GM12878 (cell line): ENCODE measurements around the gene DNASE2. TPM values are rescaled to one million over a fixed set of nuclear protein-coding genes. Genes with fewer than 3 reads are reported as not detected.
A peak's percentile ranks its signal among the peaks of the same experiment; 100 is the strongest.

Source experiments
- ATAC-seq: fragments of 200-7000 bp; cut with Tn5 transposase; 3 replicates; pipeline ENCODE4 v1.9.1; 2020; ENCODE audit warnings: mild to moderate bottlenecking, moderate library complexity
- BruUV-seq: library from RNA; stranded (reverse); fragments of 400-500 nt; replicated peaks from 2 replicates; lab custom pipeline; 2021; lab: Mats Ljungman, UMichigan
- CTCF ChIA-PET: fragments of 300-600 bp; sonication (Branson Sonifier 250); formaldehyde crosslinking; extraction: SDS; loops from one replicate; lab custom pipeline; 2021; ENCODE audit warnings: inconsistent platforms; lab: Yijun Ruan, JAX
- POLR2A ChIA-PET: fragments of 350-600 bp; formaldehyde crosslinking; extraction: SDS; loops from one replicate; lab custom pipeline; 2021; ENCODE audit warnings: inconsistent platforms; lab: Charles Lee
- RAD21 ChIA-PET: fragments of 300-600 bp; sonication (Branson Sonifier 250); formaldehyde crosslinking; loops from one replicate; lab custom pipeline; 2023; ENCODE audit warnings: antibody characterized with exemption; ENCODE audit not compliant: unreplicated experiment; lab: Charles Lee
- SMC1A ChIA-PET: fragments of 300-600 bp; sonication (Branson Sonifier 250); formaldehyde crosslinking; loops from one replicate; lab custom pipeline; 2023; ENCODE audit not compliant: unreplicated experiment, uncharacterized antibody; lab: Charles Lee
- DNase-seq: peaks from one replicate; pipeline ENCODE4 v3.0.0-alpha.2; 2011; ENCODE audit warnings: low read depth, low spot score
- FAIRE-seq: peaks from 3 replicates; lab custom pipeline; 2011; peaks lifted over from hg19 to GRCh38; lab: Jason Lieb, UNC
- H2AFZ ChIP-seq: 2 replicates; pipeline ENCODE4 v1.6.0; 2011; ENCODE audit warnings: low read depth, low read length, control low read depth; ENCODE audit not compliant: control insufficient read depth
- H3K27ac ChIP-seq: 2 replicates; pipeline ENCODE4 v1.5.1; 2011; ENCODE audit warnings: control low read depth; ENCODE audit not compliant: control insufficient read depth, insufficient read depth
- H3K27me3 ChIP-seq, 2 experiments: replicated peaks in 1 of 2; 2 replicates each; pipeline versions ENCODE4 v1.6.0 to v1.6.1; 2011; ENCODE audit warnings: low read length in 1 of 2; ENCODE audit not compliant: control insufficient read depth in 2 of 2, insufficient read depth in 2 of 2
- H3K36me3 ChIP-seq, 2 experiments: 2 replicates each; pipeline ENCODE4 v1.5.1; 2011; ENCODE audit warnings: low read length in 1 of 2; ENCODE audit not compliant: control insufficient read depth in 2 of 2, insufficient read depth in 2 of 2
- H3K4me1 ChIP-seq: 2 replicates; pipeline ENCODE4 v1.6.1; 2011; ENCODE audit warnings: mild to moderate bottlenecking, low read length, moderate library complexity, mixed read lengths; ENCODE audit not compliant: control insufficient read depth, insufficient read depth
- H3K4me2 ChIP-seq: 2 replicates; pipeline ENCODE4 v1.6.0; 2011; ENCODE audit warnings: control low read depth; ENCODE audit not compliant: control insufficient read depth, insufficient read depth
- H3K4me3 ChIP-seq: fragments of 200-600 bp; sonication (generic); 2 replicates; pipeline ENCODE4 v1.5.1; 2016
- H3K79me2 ChIP-seq: 2 replicates; pipeline ENCODE4 v1.6.0; 2011; ENCODE audit warnings: low read length; ENCODE audit not compliant: control insufficient read depth, insufficient read depth
- H3K9ac ChIP-seq: 2 replicates; pipeline ENCODE4 v1.8.0; 2011; ENCODE audit warnings: low read length, control low read depth, mixed read lengths; ENCODE audit not compliant: control insufficient read depth, insufficient read depth
- H3K9me3 ChIP-seq: replicated peaks from 3 replicates; pipeline ENCODE4 v1.5.1; 2011; ENCODE audit warnings: mild to moderate bottlenecking, low read length; ENCODE audit not compliant: control insufficient read depth, insufficient read depth
- H4K20me1 ChIP-seq: 2 replicates; pipeline ENCODE4 v1.6.0; 2011; ENCODE audit not compliant: control insufficient read depth, insufficient read depth
- ATF7 ChIP-seq: fragments of 450-650 bp; IDR thresholded peaks from 2 replicates; pipeline ENCODE4 v1.6.1; 2016; ENCODE audit warnings: low read depth, mild to moderate bottlenecking
- FOXK2 ChIP-seq: fragments of 450-650 bp; IDR thresholded peaks from 2 replicates; pipeline ENCODE4 v1.6.1; 2017; ENCODE audit warnings: mild to moderate bottlenecking, moderate library complexity
- PRDM15 ChIP-seq: fragments of 450-650 bp; formaldehyde crosslinking; IDR thresholded peaks from 2 replicates; pipeline ENCODE4 v1.4.0; 2020; ENCODE audit warnings: mild to moderate bottlenecking, moderate library complexity
- WGBS: methylation state at CpG from one replicate; pipeline ENCODE4 v1.1.6; 2016; ENCODE audit warnings: low lambda C conversion rate; ENCODE audit not compliant: insufficient replicate concordance, insufficient coverage; ENCODE audit errors: missing lambda C conversion rate; 5-methylcytosine and 5-hydroxymethylcytosine counted together
- in situ Hi-C: fragments of 300-500 bp; cut with MboI; formaldehyde crosslinking; loops from 9 replicates; pipeline ENCODE4 v1.14.3; 2018; ENCODE audit warnings: mixed read lengths
- intact Hi-C: fragments of 100-400 bp; cut with micrococcal nuclease; formaldehyde crosslinking; loops from one replicate; pipeline ENCODE4 v1.14.2; 2022; ENCODE audit not compliant: unreplicated experiment
- polyA plus RNA-seq, 11 experiments: library from polyadenylated mRNA; depleted of rRNA in 4 of 11; unstranded in 6 of 11; stranded (reverse) in 5 of 11; fragments of >200 nt; fragmentation: Nextera tagmentation in 4 of 11; fragmentation: Illumina TruSeq in 1 of 11; extraction: Ambion mirVana in 4 of 11; extraction: Trizol in 1 of 11; gene quantifications; 1 replicate in 1 of 11; 2 replicates in 10 of 11; pipeline versions ENCODE4 v1.2.1 to v1.2.3, GENCODE V29; 2011 to 2016; ENCODE audit warnings: inconsistent platforms in 2 of 11, missing spikeins in 2 of 11, low read depth in 1 of 11
- total RNA-seq, 4 experiments: library from RNA; depleted of rRNA in 3 of 4; stranded (reverse); fragments of >200 nt in 3 of 4; fragmentation: Illumina TruSeq in 1 of 4; extraction: Trizol in 1 of 4; gene quantifications; 2 replicates each; pipeline versions ENCODE4 v1.2.1 to v1.2.3, GENCODE V29; 2013 to 2021

Gene DNASE2
- total and polyA plus RNA-seq, 10 of the 15 experiments (the other 5 are each of a cell fraction or from before 2014, with no cell fraction given): 4.9 to 32.1 (median 22.0) TPM

GRCh38 chr19:12880551-12881171 is 588 bp downstream of the DNASE2 start:
- H3K36me3 ChIP-seq: peaks cover 0 to 4% of the 10 kb centered on the region in 2 experiments; a peak in 2 of 4 replicates
- DNase-seq: no peak
- ATAC-seq: peak; percentile 49
- no peaks in the 10 kb centered on the region for H3K27me3 ChIP-seq
- H3K9me3 ChIP-seq: peaks cover 7% of the 10 kb centered on the region
- in situ Hi-C loops (loop anchor here (10.0 kb wide), 1 partner anchor 214 kb away; no protein-coding TSS in a partner anchor), intact Hi-C loops (no loop called here)
- TF ChIP-seq FOXK2 (peak; percentile 64; the same call in 1 of the 2 replicates), PRDM15 (CRISPR knock-in tag) (no peak), ATF7 (peak; percentile 55)
- peak overlapping the region; percentile 82 for H3K27ac ChIP-seq
- peaks cover 16% of the 10 kb centered on the region for H3K4me1 ChIP-seq
- peak overlapping the region; percentile 92 for H2AFZ ChIP-seq
- H4K20me1 ChIP-seq: no peaks in the 10 kb centered on the region
- H3K4me3 ChIP-seq: peak overlapping the region; percentile 90
- H3K9ac ChIP-seq: peak overlapping the region; percentile 75
- ChIA-PET RAD21 (interaction anchor here (1.2 to 2.4 kb wide), 4 partner anchors 10 to 85 kb away, joined by 6 to 21 read pairs (median 12); partner anchors contain the start of gene GCDH), POLR2A (interaction anchor here (0.6 to 3.3 kb wide), 9 partner anchors 10 to 146 kb away, joined by 3 to 35 read pairs (median 4); partner anchors contain the start of genes CALR, FARSA, GCDH and TRIR), CTCF (interaction anchor here (0.7 to 13.2 kb wide), 15 partner anchors 8 to 263 kb away, joined by 3 to 182 read pairs (median 4); partner anchors contain the start of genes FARSA and GCDH), SMC1A (interaction anchor here (0.8 to 4.1 kb wide), 4 partner anchors 10 to 97 kb away, joined by 3 to 23 read pairs (median 4); partner anchors contain the start of gene GCDH)
- BruUV-seq: TSS peak; percentile 74
- 7% methylated on average over 29 of the region's 29 CpGs for WGBS
- H3K79me2 ChIP-seq: peaks cover 4% of the 10 kb centered on the region; the same call in 1 of the 2 replicates
- H3K4me2 ChIP-seq: peak overlapping the region; percentile 91
- no peak for FAIRE-seq
